ENCODE data around the gene SAMD4A.

Gene SAMD4A

DNA sequence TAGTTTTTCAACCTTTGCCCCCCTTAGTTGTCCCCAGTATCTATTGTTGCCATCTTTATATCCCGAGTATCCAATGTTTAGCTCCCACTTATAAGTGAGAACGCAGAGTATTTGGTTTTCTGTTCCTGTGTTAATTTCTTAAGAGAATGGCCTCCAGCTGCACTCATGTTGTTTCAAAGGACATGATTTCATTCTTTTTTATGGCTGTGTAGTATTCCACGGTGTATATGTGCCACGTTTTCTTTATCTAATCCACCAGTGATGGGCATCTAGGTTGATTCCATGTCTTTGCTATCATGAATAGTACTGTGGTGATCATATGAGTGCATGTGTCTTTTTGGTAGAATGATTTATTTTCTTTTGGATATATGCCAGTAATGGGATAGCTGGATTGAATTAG lies 263.7 kb downstream of the SAMD4A start:
- Histone ChIP-seq H3K4me1 (ENCODE audit: low read depth, poor library complexity, severe bottlenecking) (no peaks in the 10 kb centered on the region), H4K20me1 (ENCODE audit: insufficient read depth) (no peaks in the 10 kb centered on the region), H2AFZ (ENCODE audit: low read depth) (no peak overlapping the region), H3K4me3 (IDR thresholded peaks at IDR 0.05; ENCODE audit: insufficient read depth, low read depth, low read length) (no peak overlapping the region), H3K36me3 (ENCODE audit: insufficient read depth) (no peaks in the 10 kb centered on the region), H3K27me3 (ENCODE audit: insufficient read depth, low read depth) (no peaks in the 10 kb centered on the region), H3K79me2 (ENCODE audit: insufficient read depth, low read depth) (no peaks in the 10 kb centered on the region), H3K9ac (no peak overlapping the region), H3K27ac (no peak overlapping the region), H3K4me2 (no peak overlapping the region)
- TF ChIP-seq, protein P1, sequence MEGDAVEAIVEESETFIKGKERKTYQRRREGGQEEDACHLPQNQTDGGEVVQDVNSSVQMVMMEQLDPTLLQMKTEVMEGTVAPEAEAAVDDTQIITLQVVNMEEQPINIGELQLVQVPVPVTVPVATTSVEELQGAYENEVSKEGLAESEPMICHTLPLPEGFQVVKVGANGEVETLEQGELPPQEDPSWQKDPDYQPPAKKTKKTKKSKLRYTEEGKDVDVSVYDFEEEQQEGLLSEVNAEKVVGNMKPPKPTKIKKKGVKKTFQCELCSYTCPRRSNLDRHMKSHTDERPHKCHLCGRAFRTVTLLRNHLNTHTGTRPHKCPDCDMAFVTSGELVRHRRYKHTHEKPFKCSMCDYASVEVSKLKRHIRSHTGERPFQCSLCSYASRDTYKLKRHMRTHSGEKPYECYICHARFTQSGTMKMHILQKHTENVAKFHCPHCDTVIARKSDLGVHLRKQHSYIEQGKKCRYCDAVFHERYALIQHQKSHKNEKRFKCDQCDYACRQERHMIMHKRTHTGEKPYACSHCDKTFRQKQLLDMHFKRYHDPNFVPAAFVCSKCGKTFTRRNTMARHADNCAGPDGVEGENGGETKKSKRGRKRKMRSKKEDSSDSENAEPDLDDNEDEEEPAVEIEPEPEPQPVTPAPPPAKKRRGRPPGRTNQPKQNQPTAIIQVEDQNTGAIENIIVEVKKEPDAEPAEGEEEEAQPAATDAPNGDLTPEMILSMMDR (conservative IDR thresholded peaks at IDR 0.05; ENCODE audit: low read depth, low read length), result no peak

DNA sequence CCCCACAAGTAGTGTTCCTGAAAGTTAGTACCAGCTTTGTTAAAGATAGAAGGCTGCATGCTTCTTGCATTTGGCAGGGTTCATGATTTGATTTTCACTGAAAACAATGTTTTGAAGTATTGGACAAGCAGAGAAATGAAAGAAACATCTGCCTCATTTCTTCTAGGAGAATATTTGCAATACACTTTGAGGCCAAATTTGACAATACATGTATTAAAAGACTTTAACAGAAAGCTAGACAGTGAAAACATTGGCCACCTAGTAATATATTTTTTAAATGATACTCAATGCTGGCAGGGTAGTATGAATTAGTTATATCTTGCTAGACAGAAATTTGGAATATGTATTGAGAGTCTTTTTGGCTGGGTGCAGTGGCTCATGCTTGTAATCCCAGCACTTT lies 267.2 kb downstream of the SAMD4A start:
- no peaks in the 10 kb centered on the region for H4K20me1 ChIP-seq (ENCODE audit: insufficient read depth)
- no peaks in the 10 kb centered on the region for H3K36me3 ChIP-seq (ENCODE audit: insufficient read depth)
- TF ChIP-seq, protein P1 (conservative IDR thresholded peaks at IDR 0.05; ENCODE audit: low read depth, low read length), result no peak
- no peaks in the 10 kb centered on the region for H3K4me1 ChIP-seq (ENCODE audit: low read depth, poor library complexity, severe bottlenecking)
- no peak overlapping the region for H3K27ac ChIP-seq
- no peak overlapping the region for H3K4me2 ChIP-seq
- H3K27me3 ChIP-seq (ENCODE audit: insufficient read depth, low read depth), result no peaks in the 10 kb centered on the region
- H3K9ac ChIP-seq, result no peak overlapping the region
- H3K79me2 ChIP-seq (ENCODE audit: insufficient read depth, low read depth), result no peaks in the 10 kb centered on the region
- no peak overlapping the region for H3K4me3 ChIP-seq (IDR thresholded peaks at IDR 0.05; ENCODE audit: insufficient read depth, low read depth, low read length)
- no peak overlapping the region for H2AFZ ChIP-seq (ENCODE audit: low read depth)

DNA sequence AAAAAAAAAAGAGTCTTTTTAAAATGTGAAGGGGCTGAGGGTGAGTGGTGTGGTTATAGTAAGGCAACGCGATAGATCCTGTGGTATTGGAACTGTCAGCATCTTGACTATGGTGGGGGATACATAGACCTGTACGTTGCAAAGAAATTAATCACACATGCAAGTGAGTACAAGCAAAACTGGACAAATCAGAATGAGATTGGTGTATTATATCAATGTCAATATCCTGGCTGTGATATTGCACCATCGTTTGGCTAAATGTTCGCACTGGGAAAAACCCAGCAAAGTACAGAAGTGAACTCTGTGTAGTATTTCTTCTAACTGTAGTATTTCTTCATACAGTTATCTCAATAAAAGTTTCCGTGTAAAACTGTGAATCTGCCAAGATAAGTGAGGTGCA lies 267.8 kb downstream of the SAMD4A start:
- Histone ChIP-seq H3K27ac (no peak overlapping the region), H3K36me3 (ENCODE audit: insufficient read depth) (no peaks in the 10 kb centered on the region), H3K9ac (no peak overlapping the region), H2AFZ (ENCODE audit: low read depth) (no peak overlapping the region), H3K4me3 (IDR thresholded peaks at IDR 0.05; ENCODE audit: insufficient read depth, low read depth, low read length) (no peak overlapping the region), H4K20me1 (ENCODE audit: insufficient read depth) (no peaks in the 10 kb centered on the region), H3K4me2 (no peak overlapping the region), H3K27me3 (ENCODE audit: insufficient read depth, low read depth) (no peaks in the 10 kb centered on the region), H3K79me2 (ENCODE audit: insufficient read depth, low read depth) (no peaks in the 10 kb centered on the region), H3K4me1 (ENCODE audit: low read depth, poor library complexity, severe bottlenecking) (no peaks in the 10 kb centered on the region)
- TF ChIP-seq, protein P1 (conservative IDR thresholded peaks at IDR 0.05; ENCODE audit: low read depth, low read length), result no peak

DNA sequence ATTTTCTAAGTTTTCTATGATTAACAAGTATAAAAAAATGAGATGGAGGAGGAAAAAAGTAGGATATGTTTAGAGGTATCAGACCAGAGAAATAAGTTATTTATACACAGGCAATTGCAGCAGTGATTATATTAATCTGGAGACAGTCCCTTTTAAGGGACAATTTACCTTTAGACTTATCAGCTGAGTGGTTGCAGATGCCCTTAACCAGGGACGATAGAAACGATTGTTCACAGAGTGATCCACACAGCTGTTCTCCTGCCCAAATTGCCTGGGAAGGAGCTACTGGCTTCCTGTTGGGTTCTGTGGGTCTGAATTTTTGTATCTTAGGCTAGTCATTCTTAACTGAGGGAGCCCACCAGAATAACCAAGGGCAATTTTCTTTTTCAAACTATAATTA lies 269.3 kb downstream of the SAMD4A start:
- Histone ChIP-seq H3K27me3 (ENCODE audit: insufficient read depth, low read depth) (no peaks in the 10 kb centered on the region), H3K4me2 (no peak overlapping the region), H3K27ac (no peak overlapping the region), H4K20me1 (ENCODE audit: insufficient read depth) (no peaks in the 10 kb centered on the region), H2AFZ (ENCODE audit: low read depth) (no peak overlapping the region), H3K79me2 (ENCODE audit: insufficient read depth, low read depth) (no peaks in the 10 kb centered on the region), H3K9ac (no peak overlapping the region), H3K36me3 (ENCODE audit: insufficient read depth) (no peaks in the 10 kb centered on the region), H3K4me1 (ENCODE audit: low read depth, poor library complexity, severe bottlenecking) (no peaks in the 10 kb centered on the region), H3K4me3 (IDR thresholded peaks at IDR 0.05; ENCODE audit: insufficient read depth, low read depth, low read length) (no peak overlapping the region)
- TF ChIP-seq, protein P1 (conservative IDR thresholded peaks at IDR 0.05; ENCODE audit: low read depth, low read length), result no peak

Measured in KMS-11 (cell line).